ENCODE results near the gene PAPPA2. TPM values are rescaled to one million over a fixed set of nuclear protein-coding genes. Genes with fewer than 3 reads are reported as not detected.

Gene PAPPA2
- total and polyA plus RNA-seq, 2 of the 8 experiments (the other 6 are each of a cell fraction or from before 2014, with no cell fraction given) = 0.08 to 0.88 TPM

DNA sequence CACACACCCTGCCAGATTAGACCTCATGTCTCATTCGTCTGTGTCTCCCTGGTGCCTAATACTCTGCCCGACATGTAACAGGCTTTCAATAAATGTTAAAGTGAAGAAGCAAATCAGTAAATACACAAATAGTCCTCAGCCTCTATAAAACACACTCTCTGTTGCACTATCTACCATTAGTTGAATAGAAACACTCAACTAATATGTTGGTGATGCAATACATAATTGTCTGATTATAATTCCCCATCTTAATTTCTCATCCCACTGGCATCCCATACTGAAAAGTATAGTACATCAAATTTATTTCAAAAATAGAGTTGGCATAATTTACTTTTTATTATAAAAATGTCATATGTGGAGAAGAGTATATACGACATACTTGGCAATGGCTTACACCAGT lies 162.4 kb downstream of the PAPPA2 start:
- Histone ChIP-seq H2BK5ac (ENCODE audit: low read depth, low read length) (no peak overlapping the region), H3K9ac (replicated peaks in 1 of 4; ENCODE audit: extremely low read depth in 1 of 4, low read depth in 3 of 4, low read length in 3 of 4) (no peak overlapping the region), H3K14ac (ENCODE audit: insufficient read length) (no peak overlapping the region), H3K4me2 (ENCODE audit: insufficient read depth in 1 of 2, low read depth in 2 of 2, low read length in 2 of 2) (no peak overlapping the region), H3K4me1 (replicated peaks in 1 of 4; ENCODE audit: control insufficient read depth in 3 of 4, insufficient read depth in 4 of 4, low read length in 3 of 4) (no peaks in the 10 kb centered on the region), H3K4me3 (ENCODE audit: extremely low read depth in 1 of 4, insufficient read depth in 2 of 4, low read depth in 3 of 4, low read length in 4 of 4) (no peak overlapping the region), H3K36me3 (ENCODE audit: control insufficient read depth in 2 of 4, insufficient read depth in 4 of 4, low read length in 3 of 4) (no peaks in the 10 kb centered on the region), H3K27ac (ENCODE audit: low read depth, low read length) (no peak overlapping the region), H2BK12ac (ENCODE audit: low read depth, low read length) (no peak overlapping the region), H3K27me3 (replicated peaks in 1 of 4; ENCODE audit: control insufficient read depth in 3 of 4, extremely low read depth in 1 of 4, insufficient read depth in 3 of 4, low read length in 3 of 4) (no peaks in the 10 kb centered on the region), H3K79me1 (ENCODE audit: low read depth, low read length) (no peaks in the 10 kb centered on the region), H4K91ac (replicated peaks; ENCODE audit: insufficient read length, low read length) (no peak overlapping the region), H3K79me2 (ENCODE audit: control insufficient read depth in 1 of 2, insufficient read depth in 2 of 2, low read length in 2 of 2) (no peaks in the 10 kb centered on the region), H4K5ac (ENCODE audit: insufficient read length, low read depth, low read length) (no peak overlapping the region), H3K18ac (ENCODE audit: extremely low read depth, low read length) (no peak overlapping the region), H3K56ac (replicated peaks; ENCODE audit: insufficient read length, low read depth, low read length) (no peak overlapping the region), H2BK20ac (ENCODE audit: low read length) (no peak overlapping the region), H3K9me3 (ENCODE audit: insufficient read depth in 2 of 2, low read depth in 1 of 2, low read length in 1 of 2) (no peaks in the 10 kb centered on the region), H2BK120ac (replicated peaks; ENCODE audit: low read depth, low read length) (no peak overlapping the region), H4K8ac (ENCODE audit: extremely low read depth, insufficient read depth, low read length) (no peak overlapping the region), H4K20me1 (replicated peaks in 1 of 2; ENCODE audit: control insufficient read depth in 1 of 2, insufficient read depth in 2 of 2, low read length in 2 of 2) (peaks cover 0 to 1% of the 10 kb centered on the region in 2 experiments), H2AFZ (ENCODE audit: low read length) (no peak overlapping the region), H3K23me2 (ENCODE audit: low read depth, low read length) (no peaks in the 10 kb centered on the region), H3K4ac (replicated peaks; ENCODE audit: insufficient read length, low read depth, low read length) (no peak overlapping the region), H2BK15ac (ENCODE audit: low read length) (no peak overlapping the region), H2AK5ac (ENCODE audit: low read depth, low read length) (no peak overlapping the region), H3K23ac (ENCODE audit: insufficient read length) (no peak overlapping the region)
- ChIA-PET CTCF (ENCODE audit: partially characterized antibody) (interaction anchor here (0.5 kb wide), 1 partner anchor 444 kb away, joined by 3 read pairs; no protein-coding TSS in a partner anchor), POLR2A (ENCODE audit: partially characterized antibody) (no interaction called here)
- FAIRE-seq (no peak), DNase-seq (ENCODE audit: low read depth in 1 of 2, low spot score in 2 of 2) (no peak)
- TF ChIP-seq SIX5 (IDR thresholded peaks at IDR 0.05; ENCODE audit: low read depth, low read length) (no peak), TCF12 (IDR thresholded peaks at IDR 0.05; ENCODE audit: low read depth, low read length) (no peak), TAF7 (optimal IDR thresholded peaks at IDR 0.05; ENCODE audit: borderline replicate concordance, low read depth, low read length) (no peak)
- 89% methylated on average over 3 of the region's 3 CpGs; no CpG with 5 or more reads in 1 of the 2 experiments for WGBS, 2 experiments (ENCODE audit: extremely low coverage in 1 of 2, insufficient coverage in 1 of 2, insufficient read length in 1 of 2, insufficient replicate concordance in 2 of 2, low coverage in 1 of 2, low lambda C conversion rate in 2 of 2, missing lambda C conversion rate in 1 of 2)
